Endothelial cell of umbilical vein (primary cell): Measurements from ENCODE around the gene L3MBTL3. TPM values are rescaled to one million over a fixed set of nuclear protein-coding genes. Genes with fewer than 3 reads are reported as not detected.

Experiments
- BruUV-seq: library from RNA; stranded (reverse); fragments of 400-500 nt; replicated peaks from 2 replicates; lab custom pipeline; 2021; lab: Mats Ljungman, UMichigan
- CTCF ChIA-PET: fragments of 300-600, 350-600 bp; sonication (Branson Sonifier 250); formaldehyde crosslinking; loops from one replicate; lab custom pipeline; 2021; ENCODE audit warnings: antibody characterized with exemption, inconsistent platforms; lab: Charles Lee
- POLR2A ChIA-PET: fragments of 300-600, 350-600 bp; sonication (Branson Sonifier 250); formaldehyde crosslinking; loops from one replicate; lab custom pipeline; 2021; ENCODE audit warnings: antibody characterized with exemption, inconsistent platforms; lab: Charles Lee
- DNase-seq: peaks from one replicate; pipeline ENCODE4 v3.0.0-alpha.2; 2011; ENCODE audit warnings: low read depth, low spot score
- FAIRE-seq: peaks from 2 replicates; lab custom pipeline; 2011; peaks lifted over from hg19 to GRCh38; lab: Jason Lieb, UNC
- H2AFZ ChIP-seq: 2 replicates; pipeline ENCODE4 v1.6.0; 2012; ENCODE audit warnings: low read depth, low read length, control low read depth, inconsistent platforms
- H3K27ac ChIP-seq: 2 replicates; pipeline ENCODE4 v1.5.1; 2011; ENCODE audit warnings: low read depth, mild to moderate bottlenecking, control low read depth, low read length, moderate library complexity; ENCODE audit not compliant: insufficient read depth
- H3K27me3 ChIP-seq, 2 experiments: 2 replicates each; pipeline versions ENCODE4 v1.6.0 to v1.6.1; 2011; ENCODE audit warnings: low read length in 2 of 2, mixed read lengths in 1 of 2; ENCODE audit not compliant: control insufficient read depth in 2 of 2, insufficient read depth in 2 of 2
- H3K36me3 ChIP-seq, 2 experiments: 2 replicates in 1 of 2; 3 replicates in 1 of 2; pipeline ENCODE4 v1.5.1; 2011; ENCODE audit warnings: low read length in 2 of 2, mild to moderate bottlenecking in 1 of 2, moderate library complexity in 1 of 2; ENCODE audit not compliant: control insufficient read depth in 2 of 2, insufficient read depth in 2 of 2; ENCODE audit errors: extremely low read depth in 1 of 2
- H3K4me1 ChIP-seq: 3 replicates; pipeline ENCODE4 v1.5.1; 2011; ENCODE audit warnings: mild to moderate bottlenecking, low read length; ENCODE audit not compliant: control insufficient read depth, insufficient read depth; ENCODE audit errors: extremely low read depth
- H3K4me2 ChIP-seq: 2 replicates; pipeline ENCODE4 v1.6.1; 2011; ENCODE audit warnings: low read length, control low read depth, mixed read lengths; ENCODE audit not compliant: insufficient read depth
- H3K4me3 ChIP-seq, 3 experiments: fragments of 200-600 bp in 1 of 3; sonication (generic), shearing (Covaris generic) in 1 of 3; replicated peaks in 1 of 3; 2 replicates each; pipeline ENCODE4 v1.5.1; 2011 to 2016; ENCODE audit warnings: control low read depth in 3 of 3, low read length in 3 of 3, mild to moderate bottlenecking in 2 of 3, inconsistent platforms in 1 of 3, low read depth in 1 of 3, moderate library complexity in 1 of 3; ENCODE audit not compliant: insufficient read depth in 1 of 3
- H3K79me2 ChIP-seq: 2 replicates; pipeline ENCODE4 v1.6.0; 2012; ENCODE audit warnings: low read length, inconsistent platforms; ENCODE audit not compliant: control insufficient read depth, insufficient read depth
- H3K9ac ChIP-seq: replicated peaks from 2 replicates; pipeline ENCODE3; 2011; ENCODE audit warnings: low read length, control low read depth; ENCODE audit not compliant: insufficient read depth; ENCODE audit errors: extremely low read depth
- H3K9me1 ChIP-seq: replicated peaks from 3 replicates; pipeline ENCODE4 v1.6.0; 2011; ENCODE audit warnings: mild to moderate bottlenecking, low read length; ENCODE audit not compliant: control insufficient read depth, insufficient read depth; ENCODE audit errors: extremely low read depth
- H3K9me3 ChIP-seq: replicated peaks from 2 replicates; pipeline ENCODE4 v1.5.1; 2012; ENCODE audit warnings: low read length, inconsistent platforms; ENCODE audit not compliant: control insufficient read depth, insufficient read depth
- H4K20me1 ChIP-seq: replicated peaks from 2 replicates; pipeline ENCODE3; 2011; ENCODE audit warnings: mild to moderate bottlenecking, low read length; ENCODE audit not compliant: control insufficient read depth, insufficient read depth; ENCODE audit errors: extremely low read depth
- EZH2 ChIP-seq: IDR thresholded peaks from 2 replicates; pipeline ENCODE4 v1.6.1; 2012; ENCODE audit warnings: borderline replicate concordance, low read depth, mild to moderate bottlenecking, moderate library complexity, low read length, inconsistent platforms; ENCODE audit not compliant: severe bottlenecking
- FOS ChIP-seq: IDR thresholded peaks from 2 replicates; pipeline ENCODE4 v1.6.1; 2011; ENCODE audit warnings: mild to moderate bottlenecking, low read length, moderate library complexity, borderline replicate concordance; ENCODE audit not compliant: insufficient read depth
- GATA2 ChIP-seq: IDR thresholded peaks from 2 replicates; pipeline ENCODE4 v1.7.0; 2011; ENCODE audit warnings: low read depth, mild to moderate bottlenecking, moderate library complexity, mixed read lengths, low read length; ENCODE audit not compliant: insufficient read length, insufficient read depth
- JUN ChIP-seq: IDR thresholded peaks from 2 replicates; pipeline ENCODE4 v1.6.1; 2011; ENCODE audit warnings: borderline replicate concordance, low read depth; ENCODE audit not compliant: insufficient read length, insufficient read depth
- MYC ChIP-seq: IDR thresholded peaks from one replicate; pipeline ENCODE4 v1.6.1; 2011; ENCODE audit warnings: mild to moderate bottlenecking, low read depth, low read length
- POLR2A ChIP-seq: IDR thresholded peaks from 2 replicates; pipeline ENCODE4 v1.6.1; 2012; ENCODE audit warnings: low read depth, mild to moderate bottlenecking, control low read depth, low read length
- POLR2AphosphoS5 ChIP-seq: IDR thresholded peaks from 2 replicates; pipeline ENCODE4 v1.6.1; 2012; ENCODE audit warnings: low read depth, mild to moderate bottlenecking, control low read depth, low read length, moderate library complexity; ENCODE audit not compliant: insufficient read depth
- dilution Hi-C: fragments of 300-500 bp; cut with MboI; formaldehyde crosslinking; loops from one replicate; pipeline ENCODE4 v1.15.0; 2019; ENCODE audit warnings: low sequenced_read_pairs; ENCODE audit not compliant: extremely low pct_ligation_motif_present
- intact Hi-C: fragments of 100-400 bp; cut with micrococcal nuclease; formaldehyde crosslinking; loops from one replicate; pipeline ENCODE4 v1.10.0; 2022
- polyA plus RNA-seq, 4 experiments: library from polyadenylated mRNA; depleted of rRNA in 3 of 4; stranded (reverse) in 3 of 4; unstranded in 1 of 4; fragments of >200 nt; gene quantifications; 2 replicates each; pipeline versions ENCODE4 v1.2.1 to v1.2.3, GENCODE V29; 2011 to 2012; ENCODE audit warnings: missing spikeins in 1 of 4
- total RNA-seq: library from RNA; stranded (reverse); gene quantifications from 2 replicates; pipeline ENCODE4 v1.2.3, GENCODE V29; 2021
- TF ChIP-seq, protein P1 (sequence below): IDR thresholded peaks from 2 replicates; pipeline ENCODE4 v1.6.1; 2011; ENCODE audit not compliant: insufficient read depth, insufficient read length
- TF ChIP-seq, protein P2 (sequence below), 2 donors: IDR thresholded peaks; 1 replicate in 1 of 2; 2 replicates in 1 of 2; pipeline ENCODE4 v1.5.1; 2011; ENCODE audit warnings: low read length in 2 of 2, mild to moderate bottlenecking in 2 of 2, moderate library complexity in 2 of 2, control low read depth in 1 of 2, inconsistent platforms in 1 of 2, low read depth in 1 of 2; ENCODE audit not compliant: insufficient read depth in 1 of 2; ENCODE audit errors: extremely low read depth in 1 of 2

L3MBTL3 gene
- total and polyA plus RNA-seq, 2 donors (not counting 3 experiments of a cell fraction or from before 2014, with no cell fraction given): 26.5 to 86.1 TPM

DNA sequence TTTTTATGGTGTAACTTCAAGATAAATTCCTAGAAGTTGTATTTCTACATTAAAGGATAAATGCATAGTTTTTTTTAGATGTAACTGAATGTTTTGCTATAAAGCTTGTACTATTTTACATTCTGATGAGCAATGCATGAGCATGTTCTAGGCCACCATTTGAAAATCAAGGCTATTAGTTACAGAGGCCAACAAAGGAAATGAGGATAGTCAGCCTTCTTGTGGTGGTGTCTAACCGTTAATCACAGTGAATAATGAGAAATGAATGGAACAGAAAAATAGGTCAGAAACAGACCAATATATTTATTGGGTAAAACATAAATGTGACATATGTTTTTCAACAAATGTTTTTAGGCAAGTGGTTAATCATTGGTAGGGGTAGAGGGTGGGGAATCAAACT, 37.6 kb upstream of the L3MBTL3 start:
- CTCF ChIA-PET: interaction anchor here (1.2 kb wide), 1 partner anchor 267 kb away, joined by 3 read pairs; no protein-coding TSS in a partner anchor
- BruUV-seq: no TSS peak

More for the DNA sequence above, 37.6 kb upstream of the L3MBTL3 start:
- DNase-seq (no peak), FAIRE-seq (no peak)
- H3K27ac ChIP-seq: no peak overlapping the region
- no peaks in the 10 kb centered on the region for H3K79me2 ChIP-seq
- POLR2A ChIA-PET: no interaction called here
- TF ChIP-seq, protein P1, sequence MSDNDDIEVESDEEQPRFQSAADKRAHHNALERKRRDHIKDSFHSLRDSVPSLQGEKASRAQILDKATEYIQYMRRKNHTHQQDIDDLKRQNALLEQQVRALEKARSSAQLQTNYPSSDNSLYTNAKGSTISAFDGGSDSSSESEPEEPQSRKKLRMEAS: no peak
- TF ChIP-seq POLR2AphosphoS5 (no peak), MYC (no peak), FOS (no peak), JUN (no peak), POLR2A (no peak), EZH2 (no peak), GATA2 (no peak)
- TF ChIP-seq, protein P2, sequence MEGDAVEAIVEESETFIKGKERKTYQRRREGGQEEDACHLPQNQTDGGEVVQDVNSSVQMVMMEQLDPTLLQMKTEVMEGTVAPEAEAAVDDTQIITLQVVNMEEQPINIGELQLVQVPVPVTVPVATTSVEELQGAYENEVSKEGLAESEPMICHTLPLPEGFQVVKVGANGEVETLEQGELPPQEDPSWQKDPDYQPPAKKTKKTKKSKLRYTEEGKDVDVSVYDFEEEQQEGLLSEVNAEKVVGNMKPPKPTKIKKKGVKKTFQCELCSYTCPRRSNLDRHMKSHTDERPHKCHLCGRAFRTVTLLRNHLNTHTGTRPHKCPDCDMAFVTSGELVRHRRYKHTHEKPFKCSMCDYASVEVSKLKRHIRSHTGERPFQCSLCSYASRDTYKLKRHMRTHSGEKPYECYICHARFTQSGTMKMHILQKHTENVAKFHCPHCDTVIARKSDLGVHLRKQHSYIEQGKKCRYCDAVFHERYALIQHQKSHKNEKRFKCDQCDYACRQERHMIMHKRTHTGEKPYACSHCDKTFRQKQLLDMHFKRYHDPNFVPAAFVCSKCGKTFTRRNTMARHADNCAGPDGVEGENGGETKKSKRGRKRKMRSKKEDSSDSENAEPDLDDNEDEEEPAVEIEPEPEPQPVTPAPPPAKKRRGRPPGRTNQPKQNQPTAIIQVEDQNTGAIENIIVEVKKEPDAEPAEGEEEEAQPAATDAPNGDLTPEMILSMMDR (IDR thresholded peaks at IDR 0.05; ENCODE audit: extremely low read depth in 1 of 2, insufficient read depth in 1 of 2, low read depth in 1 of 2, low read length in 2 of 2): no peak
- H3K9me3 ChIP-seq: no peaks in the 10 kb centered on the region
- no peaks in the 10 kb centered on the region for H3K9me1 ChIP-seq
- H4K20me1 ChIP-seq: no peaks in the 10 kb centered on the region
- no peaks in the 10 kb centered on the region for H3K27me3 ChIP-seq
- intact Hi-C loops (no loop called here), dilution Hi-C loops (no loop called here)
- H3K4me3 ChIP-seq: no peak overlapping the region
- no peaks in the 10 kb centered on the region for H3K4me1 ChIP-seq
- H3K36me3 ChIP-seq: no peaks in the 10 kb centered on the region
- no peak overlapping the region for H3K9ac ChIP-seq
- H2AFZ ChIP-seq: no peak overlapping the region
- no peak overlapping the region for H3K4me2 ChIP-seq
